ENCODE data around the gene GTPBP1.

The GTPBP1 gene

GRCh38 chr22:38756711-38757463, 51.1 kb downstream of the GTPBP1 start:
- DNase-seq (ENCODE audit: low read depth), result peak; percentile 54
- H3K4me3 ChIP-seq (ENCODE audit: low read depth, low read length), result peak overlapping the region; percentile 69
- TF ChIP-seq MYC (IDR thresholded peaks at IDR 0.05; ENCODE audit: low read depth, low read length) (no peak), POLR2A (IDR thresholded peaks at IDR 0.05; ENCODE audit: extremely low read depth, insufficient read length) (no peak), MAX (IDR thresholded peaks at IDR 0.05; ENCODE audit: low read depth, low read length) (no peak), CTCF (IDR thresholded peaks at IDR 0.05; ENCODE audit: low read depth, low read length) (no peak)

- H3K4me3 ChIP-seq (ENCODE audit: low read depth, low read length), result peak overlapping the region; percentile 69
- no peak for DNase-seq (ENCODE audit: low read depth)
- TF ChIP-seq MYC (IDR thresholded peaks at IDR 0.05; ENCODE audit: low read depth, low read length) (no peak), CTCF (IDR thresholded peaks at IDR 0.05; ENCODE audit: low read depth, low read length) (no peak), MAX (IDR thresholded peaks at IDR 0.05; ENCODE audit: low read depth, low read length) (no peak), POLR2A (IDR thresholded peaks at IDR 0.05; ENCODE audit: extremely low read depth, insufficient read length) (no peak)
Observed at GRCh38 chr22:38757464-38757757, 51.7 kb downstream of the GTPBP1 start.

GRCh38 chr22:38758276-38758945, 52.7 kb downstream of the GTPBP1 start:
- peak; percentile 47 for DNase-seq (ENCODE audit: low read depth)
- no peak for TF ChIP-seq POLR2A (IDR thresholded peaks at IDR 0.05; ENCODE audit: extremely low read depth, insufficient read length)
- TF ChIP-seq CTCF (IDR thresholded peaks at IDR 0.05; ENCODE audit: low read depth, low read length), result no peak
- no peak for TF ChIP-seq MYC (IDR thresholded peaks at IDR 0.05; ENCODE audit: low read depth, low read length)
- no peak for TF ChIP-seq MAX (IDR thresholded peaks at IDR 0.05; ENCODE audit: low read depth, low read length)
- H3K4me3 ChIP-seq (ENCODE audit: low read depth, low read length), result no peak overlapping the region

- H3K4me3 ChIP-seq (ENCODE audit: low read depth, low read length), result no peak overlapping the region
- DNase-seq (ENCODE audit: low read depth), result no peak
- no peak for TF ChIP-seq MYC (IDR thresholded peaks at IDR 0.05; ENCODE audit: low read depth, low read length)
- no peak for TF ChIP-seq POLR2A (IDR thresholded peaks at IDR 0.05; ENCODE audit: extremely low read depth, insufficient read length)
- TF ChIP-seq CTCF (IDR thresholded peaks at IDR 0.05; ENCODE audit: low read depth, low read length), result no peak
- no peak for TF ChIP-seq MAX (IDR thresholded peaks at IDR 0.05; ENCODE audit: low read depth, low read length)
Observed at GRCh38 chr22:38759005-38759404, 53.3 kb downstream of the GTPBP1 start.

- no peak overlapping the region for H3K4me3 ChIP-seq (ENCODE audit: low read depth, low read length)
- no peak for TF ChIP-seq CTCF (IDR thresholded peaks at IDR 0.05; ENCODE audit: low read depth, low read length)
- TF ChIP-seq MYC (IDR thresholded peaks at IDR 0.05; ENCODE audit: low read depth, low read length), result no peak
- no peak for TF ChIP-seq POLR2A (IDR thresholded peaks at IDR 0.05; ENCODE audit: extremely low read depth, insufficient read length)
- TF ChIP-seq MAX (IDR thresholded peaks at IDR 0.05; ENCODE audit: low read depth, low read length), result no peak
- peak; percentile 80 for DNase-seq (ENCODE audit: low read depth)
Observed at GRCh38 chr22:38760477-38761201, 54.9 kb downstream of the GTPBP1 start.

All from NB4 (cell line).